ENCODE data around the gene SNRPE.
"Not testable (repeated sequence)": the region's sequence is repeated elsewhere in the genome, so short reads cannot be mapped to it uniquely, and the experiment has no call there.

The SNRPE gene

GRCh38 chr1:203861379-203862184 lies at the start of gene SNRPE:
Gene SNRPE, plus strand, starts transcription at chr1:203861599. Its CDS starts 61 bp downstream, at chr1:203861660.
- DNase-seq = peak; percentile 95

GRCh38 chr1:203813581-203814341 lies 47.6 kb upstream of the SNRPE start:
- DNase-seq = no peak

- DNase-seq = no peak
These were observed 43.0 kb upstream of the SNRPE start for GRCh38 chr1:203818399-203818798.

- no peak for DNase-seq
These were observed 38.1 kb upstream of the SNRPE start for GRCh38 chr1:203823306-203823705.

GRCh38 chr1:203826175-203826574 lies 35.2 kb upstream of the SNRPE start:
- no peak for DNase-seq

- DNase-seq = no peak
These were observed 33.4 kb upstream of the SNRPE start for GRCh38 chr1:203828002-203828401.

GRCh38 chr1:203828503-203828902 lies 32.9 kb upstream of the SNRPE start:
- no peak for DNase-seq

GRCh38 chr1:203829247-203829646 lies 32.2 kb upstream of the SNRPE start:
- not testable (repeated sequence) for DNase-seq

- no peak for DNase-seq
These were observed 25.9 kb upstream of the SNRPE start for GRCh38 chr1:203835476-203835875.

GRCh38 chr1:203839081-203839480 lies 22.3 kb upstream of the SNRPE start:
- no peak for DNase-seq

- no peak for DNase-seq
These were observed 21.1 kb upstream of the SNRPE start for GRCh38 chr1:203840208-203840808.

- no peak for DNase-seq
These were observed 18.9 kb upstream of the SNRPE start for GRCh38 chr1:203842559-203842876.

GRCh38 chr1:203843435-203843834 lies 18.0 kb upstream of the SNRPE start:
- DNase-seq = no peak

- DNase-seq = not testable (repeated sequence)
These were observed 8.3 kb upstream of the SNRPE start for GRCh38 chr1:203853112-203853511.

GRCh38 chr1:203858055-203858454 lies 3.3 kb upstream of the SNRPE start:
- DNase-seq = no peak

GRCh38 chr1:203858975-203859374 lies 2.4 kb upstream of the SNRPE start:
- no peak for DNase-seq

GRCh38 chr1:203860396-203861025 lies 888 bp upstream of the SNRPE start:
- no peak for DNase-seq

- no peak for DNase-seq
These were observed 6.4 kb downstream of the SNRPE start for GRCh38 chr1:203867802-203868201.

GRCh38 chr1:203870245-203870644 lies 8.8 kb downstream of the SNRPE start:
- no peak for DNase-seq

- no peak for DNase-seq
These were observed 9.9 kb downstream of the SNRPE start for GRCh38 chr1:203871114-203871880.

- no peak for DNase-seq
These were observed 11.7 kb downstream of the SNRPE start for GRCh38 chr1:203873094-203873493.

GRCh38 chr1:203878422-203878821 lies 17.0 kb downstream of the SNRPE start:
- no peak for DNase-seq

GRCh38 chr1:203880606-203881005 lies 19.2 kb downstream of the SNRPE start:
- no peak for DNase-seq
